CD4-positive, alpha-beta T cell (primary cell): ENCODE measurements around the gene PADI4. TPM values are rescaled to one million over a fixed set of nuclear protein-coding genes. Genes with fewer than 3 reads are reported as not detected.

ENCODE experiments used
- ATAC-seq: fragments of 200-7000 bp; cut with Tn5 transposase; one replicate; pipeline ENCODE4 v1.10.0; 2022; ENCODE audit warnings: mild to moderate bottlenecking; ENCODE audit not compliant: poor library complexity
- CTCF ChIA-PET: fragments of 350-600 bp; sonication (Branson Sonifier 250); formaldehyde crosslinking; loops from one replicate; lab custom pipeline; 2021; ENCODE audit warnings: antibody characterized with exemption, inconsistent platforms; lab: Charles Lee
- POLR2A ChIA-PET: fragments of 350-600 bp; sonication (Branson Sonifier 250); formaldehyde crosslinking; loops from one replicate; lab custom pipeline; 2021; ENCODE audit warnings: antibody characterized with exemption, inconsistent platforms; lab: Charles Lee
- DNase-seq, 14 experiments: peaks; one replicate each; pipeline ENCODE4 v3.0.0-alpha.2; 2013 to 2020; ENCODE audit warnings: mixed read lengths in 2 of 14
- H3K27ac ChIP-seq, 2 donors: one replicate each; pipeline versions ENCODE4 v1.5.1 to v1.7.0; 2013; ENCODE audit warnings: low read length in 2 of 2, low read depth in 1 of 2, mild to moderate bottlenecking in 1 of 2
- H3K27me3 ChIP-seq, 2 experiments: 1 replicate in 1 of 2; 2 replicates in 1 of 2; pipeline versions ENCODE4 v1.6.1 to v1.7.0; 2013; ENCODE audit warnings: low read length in 2 of 2, control low read depth in 1 of 2, mild to moderate bottlenecking in 1 of 2, moderate library complexity in 1 of 2; ENCODE audit not compliant: insufficient read depth in 2 of 2, control insufficient read depth in 1 of 2
- H3K36me3 ChIP-seq: one replicate; pipeline ENCODE4 v1.6.1; 2013; ENCODE audit warnings: low read length, control low read depth; ENCODE audit not compliant: insufficient read depth
- H3K4me1 ChIP-seq: one replicate; pipeline ENCODE4 v1.6.1; 2013; ENCODE audit warnings: low read length, control low read depth; ENCODE audit not compliant: insufficient read depth
- H3K4me3 ChIP-seq: one replicate; pipeline ENCODE4 v1.5.1; 2013; ENCODE audit warnings: mild to moderate bottlenecking, low read length, moderate library complexity
- H3K9me3 ChIP-seq, 2 experiments: 1 replicate in 1 of 2; 2 replicates in 1 of 2; pipeline versions ENCODE4 v1.6.1 to v1.7.0; 2013; ENCODE audit warnings: low read length in 2 of 2, mild to moderate bottlenecking in 2 of 2, control low read depth in 1 of 2, moderate library complexity in 1 of 2; ENCODE audit not compliant: control insufficient read depth in 1 of 2, insufficient read depth in 1 of 2
- H3K27ac Mint-ChIP-seq: one replicate; pipeline ENCODE4 v1.8.0; 2020; ENCODE audit warnings: mixed read lengths
- H3K27me3 Mint-ChIP-seq: one replicate; pipeline ENCODE4 v1.8.0; 2021; ENCODE audit warnings: mixed read lengths
- H3K36me3 Mint-ChIP-seq: one replicate; pipeline ENCODE4 v1.8.0; 2021; ENCODE audit warnings: low read depth, mixed read lengths
- H3K4me1 Mint-ChIP-seq: one replicate; pipeline ENCODE4 v1.8.0; 2021; ENCODE audit warnings: low read depth, mixed read lengths
- H3K4me3 Mint-ChIP-seq: one replicate; pipeline ENCODE4 v1.8.0; 2020; ENCODE audit warnings: mild to moderate bottlenecking, mixed read lengths
- H3K9me3 Mint-ChIP-seq: one replicate; pipeline ENCODE4 v1.8.0; 2020; ENCODE audit warnings: mixed read lengths
- CTCF ChIP-seq: fragments of 200-600 bp; IDR thresholded peaks from one replicate; pipeline ENCODE4 v1.8.0; 2022; ENCODE audit warnings: antibody characterized with exemption, mild to moderate bottlenecking
- intact Hi-C, 2 experiments: fragments of 100-400 bp; cut with DNase I in 1 of 2; cut with micrococcal nuclease in 1 of 2; formaldehyde crosslinking; loops; one replicate each; pipeline versions ENCODE4 v1.15.1 to v1.9.0; 2023 to 2025; cut with DNase I, micrococcal nuclease
- total RNA-seq, 174 experiments: library from RNA in 2 of 174; stranded (reverse) in 2 of 174; gene quantifications; one replicate each; pipeline ENCODE4 v1.2.3 and lab custom pipeline; 2021 to 2026

PADI4 gene
- total RNA-seq, 2 experiments from 2014 or later: 0.41 to 0.75 TPM

DNA sequence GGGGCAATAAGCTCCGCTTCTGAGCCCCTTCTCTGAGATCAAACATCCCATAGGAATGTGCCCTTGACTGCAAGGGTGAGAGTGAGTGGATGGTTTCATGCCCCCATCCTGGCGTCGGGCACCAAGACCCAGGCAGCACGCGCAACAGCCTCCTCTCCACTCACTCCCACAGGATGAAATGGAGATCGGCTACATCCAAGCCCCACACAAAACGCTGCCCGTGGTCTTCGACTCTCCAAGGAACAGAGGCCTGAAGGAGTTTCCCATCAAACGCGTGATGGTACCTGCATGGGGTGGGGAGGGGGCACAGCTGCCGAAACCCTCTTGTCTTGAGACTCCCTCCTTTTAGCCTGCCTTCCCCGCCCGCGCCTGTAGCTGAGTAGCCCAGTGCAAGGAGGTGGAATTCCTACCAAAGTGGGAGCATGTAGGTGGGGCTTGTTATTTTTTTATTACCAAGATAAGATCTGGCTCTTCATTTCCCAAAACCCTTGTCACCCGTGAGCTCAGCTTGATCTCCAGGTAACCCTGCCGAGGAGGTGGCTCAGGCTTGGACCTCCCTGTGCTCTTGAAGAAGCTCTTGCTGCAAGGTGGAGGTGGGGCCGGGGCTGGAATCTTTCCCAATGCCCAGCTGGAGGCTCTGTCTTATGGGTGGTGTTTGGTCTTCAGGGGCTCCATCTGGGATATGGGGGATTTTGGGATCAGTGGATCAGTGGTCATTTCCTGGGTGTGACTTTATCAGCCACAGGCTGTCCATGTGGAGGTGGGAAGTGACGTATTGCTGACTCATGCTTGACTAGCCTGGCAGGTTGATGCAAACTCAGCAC, 40.0 kb downstream of the PADI4 start:
- Mint-ChIP-seq H3K4me1 (peaks cover 5% of the 10 kb centered on the region), H3K9me3 (peaks cover 4% of the 10 kb centered on the region), H3K27me3 (peaks cover 8% of the 10 kb centered on the region), H3K36me3 (no peaks in the 10 kb centered on the region), H3K27ac (no peak overlapping the region), H3K4me3 (no peak overlapping the region)
- Histone ChIP-seq H3K36me3 (no peaks in the 10 kb centered on the region), H3K9me3 (no peaks in the 10 kb centered on the region), H3K4me3 (no peak overlapping the region), H3K4me1 (no peaks in the 10 kb centered on the region), H3K27me3 (no peaks in the 10 kb centered on the region), H3K27ac (no peak overlapping the region)
- ChIA-PET CTCF (interaction anchor here (0.7 kb wide), 1 partner anchor 9 kb away, joined by 3 read pairs; no protein-coding TSS in a partner anchor), POLR2A (no interaction called here)
- intact Hi-C loops: no loop called here
- no peak for DNase-seq
- no peak for ATAC-seq
- TF ChIP-seq CTCF: no peak

- Histone ChIP-seq H3K4me1 (no peaks in the 10 kb centered on the region), H3K36me3 (no peaks in the 10 kb centered on the region), H3K9me3 (no peaks in the 10 kb centered on the region), H3K4me3 (no peak overlapping the region), H3K27me3 (no peaks in the 10 kb centered on the region), H3K27ac (no peak overlapping the region)
- Mint-ChIP-seq H3K27ac (no peak overlapping the region), H3K36me3 (no peaks in the 10 kb centered on the region), H3K4me3 (no peak overlapping the region), H3K4me1 (peaks cover 5% of the 10 kb centered on the region), H3K27me3 (peaks cover 4% of the 10 kb centered on the region), H3K9me3 (peaks cover 4% of the 10 kb centered on the region)
- POLR2A ChIA-PET: no interaction called here
- CTCF ChIA-PET: no interaction called here
- DNase-seq (no peak), ATAC-seq (no peak)
- intact Hi-C loops: no loop called here
- TF ChIP-seq CTCF: no peak
Measured at GRCh38 chr1:17348593-17349234, 40.7 kb downstream of the PADI4 start.

GRCh38 chr1:17350083-17350482, 42.1 kb downstream of the PADI4 start:
- Mint-ChIP-seq H3K4me3 (no peak overlapping the region), H3K4me1 (peaks cover 5% of the 10 kb centered on the region), H3K36me3 (no peaks in the 10 kb centered on the region), H3K27ac (no peak overlapping the region), H3K27me3 (no peaks in the 10 kb centered on the region), H3K9me3 (no peaks in the 10 kb centered on the region)
- H3K27me3 ChIP-seq: no peaks in the 10 kb centered on the region
- ChIA-PET POLR2A (no interaction called here), CTCF (no interaction called here)
- no peak for DNase-seq
- H3K4me1 ChIP-seq: no peaks in the 10 kb centered on the region
- no peak for TF ChIP-seq CTCF
- no peak for ATAC-seq
- intact Hi-C loops: no loop called here
- H3K36me3 ChIP-seq: no peaks in the 10 kb centered on the region
- no peak overlapping the region for H3K27ac ChIP-seq
- H3K4me3 ChIP-seq: no peak overlapping the region
- no peaks in the 10 kb centered on the region for H3K9me3 ChIP-seq
